HL-60 (cell line): Measurements from ENCODE around the gene PABPC1L.

Experiments used
- DNase-seq, 2 experiments: peaks; one replicate each; pipeline ENCODE4 v3.0.0-alpha.2; 2010 to 2020; ENCODE audit warnings: low read depth in 1 of 2, low spot score in 1 of 2
- H3K27ac ChIP-seq: fragments of 250-450 bp; sonication (Bioruptor Pico); replicated peaks from 2 replicates; pipeline ENCODE4 v1.5.1; 2020; ENCODE audit warnings: mild to moderate bottlenecking, moderate library complexity
- H3K27me3 ChIP-seq: fragments of 250-450 bp; sonication (Bioruptor Pico); 2 replicates; pipeline ENCODE4 v1.5.1; 2021; ENCODE audit warnings: mild to moderate bottlenecking, moderate library complexity; ENCODE audit not compliant: insufficient read depth, poor library complexity, severe bottlenecking
- H3K4me3 ChIP-seq: replicated peaks from 2 replicates; pipeline ENCODE4 v1.5.1; 2011; ENCODE audit warnings: mild to moderate bottlenecking, control low read depth, low read length; ENCODE audit not compliant: insufficient read depth
- GABPA ChIP-seq: IDR thresholded peaks from 2 replicates; pipeline ENCODE4 v1.6.1; 2012; ENCODE audit warnings: low read depth
- POLR2AphosphoS5 ChIP-seq: IDR thresholded peaks from 2 replicates; pipeline ENCODE4 v1.6.1; 2012; ENCODE audit warnings: low read depth
- REST ChIP-seq: IDR thresholded peaks from 2 replicates; pipeline ENCODE4 v1.6.1; 2012; ENCODE audit warnings: low read depth; ENCODE audit not compliant: insufficient replicate concordance
- SPI1 ChIP-seq: IDR thresholded peaks from 2 replicates; pipeline ENCODE4 v1.6.1; 2012; ENCODE audit warnings: low read depth, mild to moderate bottlenecking, borderline replicate concordance
- TF ChIP-seq, protein P1 (sequence below): IDR thresholded peaks from one replicate; pipeline ENCODE4 v1.5.1; 2011; ENCODE audit warnings: low read length, control low read depth, inconsistent platforms; ENCODE audit not compliant: insufficient read depth

Gene PABPC1L

DNA sequence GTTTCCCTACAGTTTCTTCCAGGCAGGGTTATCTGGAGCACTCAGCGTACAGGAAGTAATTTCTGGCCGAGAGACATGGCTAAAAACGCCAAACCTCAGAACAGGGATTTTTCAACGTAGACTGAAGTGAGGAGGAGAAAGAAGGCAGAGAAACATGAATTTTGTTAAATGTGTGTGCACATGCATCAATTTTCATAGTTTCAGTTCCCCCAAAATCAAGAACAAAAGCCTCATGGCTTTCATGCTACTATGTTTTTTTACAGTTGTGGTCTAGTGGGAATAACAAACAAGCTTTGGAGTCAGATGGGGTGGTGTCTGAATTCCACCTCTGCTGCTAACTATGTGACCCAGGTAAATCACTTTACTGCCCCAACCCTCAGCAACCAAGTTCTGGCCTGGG, 45.4 kb downstream of the PABPC1L start:
- Histone ChIP-seq H3K4me3 (no peak overlapping the region), H3K27me3 (no peaks in the 10 kb centered on the region), H3K27ac (no peak overlapping the region)
- TF ChIP-seq POLR2AphosphoS5 (no peak), SPI1 (no peak), REST (no peak), GABPA (no peak)
- TF ChIP-seq, protein P1, sequence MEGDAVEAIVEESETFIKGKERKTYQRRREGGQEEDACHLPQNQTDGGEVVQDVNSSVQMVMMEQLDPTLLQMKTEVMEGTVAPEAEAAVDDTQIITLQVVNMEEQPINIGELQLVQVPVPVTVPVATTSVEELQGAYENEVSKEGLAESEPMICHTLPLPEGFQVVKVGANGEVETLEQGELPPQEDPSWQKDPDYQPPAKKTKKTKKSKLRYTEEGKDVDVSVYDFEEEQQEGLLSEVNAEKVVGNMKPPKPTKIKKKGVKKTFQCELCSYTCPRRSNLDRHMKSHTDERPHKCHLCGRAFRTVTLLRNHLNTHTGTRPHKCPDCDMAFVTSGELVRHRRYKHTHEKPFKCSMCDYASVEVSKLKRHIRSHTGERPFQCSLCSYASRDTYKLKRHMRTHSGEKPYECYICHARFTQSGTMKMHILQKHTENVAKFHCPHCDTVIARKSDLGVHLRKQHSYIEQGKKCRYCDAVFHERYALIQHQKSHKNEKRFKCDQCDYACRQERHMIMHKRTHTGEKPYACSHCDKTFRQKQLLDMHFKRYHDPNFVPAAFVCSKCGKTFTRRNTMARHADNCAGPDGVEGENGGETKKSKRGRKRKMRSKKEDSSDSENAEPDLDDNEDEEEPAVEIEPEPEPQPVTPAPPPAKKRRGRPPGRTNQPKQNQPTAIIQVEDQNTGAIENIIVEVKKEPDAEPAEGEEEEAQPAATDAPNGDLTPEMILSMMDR: no peak
- no peak for DNase-seq

DNA sequence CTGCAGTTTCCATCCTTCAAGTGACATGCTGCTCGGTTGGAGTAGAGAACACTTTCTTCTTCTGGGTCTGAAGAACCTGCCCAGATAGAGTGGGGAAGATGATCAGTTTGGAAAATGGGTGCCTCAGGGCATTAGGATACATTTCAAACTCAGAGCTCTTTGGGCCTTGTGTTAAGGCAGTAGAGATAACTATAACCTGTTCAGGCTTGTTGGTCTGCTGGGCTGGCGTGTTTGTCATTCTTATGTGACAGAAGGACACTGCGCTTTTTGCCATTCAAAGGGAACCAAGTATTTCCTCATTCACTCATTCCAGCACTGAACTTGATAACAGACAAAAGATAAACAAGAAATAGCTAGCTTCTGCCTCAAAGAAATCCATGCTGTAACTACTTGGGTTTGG, 46.5 kb downstream of the PABPC1L start:
- Histone ChIP-seq H3K27ac (no peak overlapping the region), H3K4me3 (no peak overlapping the region), H3K27me3 (no peaks in the 10 kb centered on the region)
- DNase-seq: no peak
- no peak for TF ChIP-seq SPI1

DNA sequence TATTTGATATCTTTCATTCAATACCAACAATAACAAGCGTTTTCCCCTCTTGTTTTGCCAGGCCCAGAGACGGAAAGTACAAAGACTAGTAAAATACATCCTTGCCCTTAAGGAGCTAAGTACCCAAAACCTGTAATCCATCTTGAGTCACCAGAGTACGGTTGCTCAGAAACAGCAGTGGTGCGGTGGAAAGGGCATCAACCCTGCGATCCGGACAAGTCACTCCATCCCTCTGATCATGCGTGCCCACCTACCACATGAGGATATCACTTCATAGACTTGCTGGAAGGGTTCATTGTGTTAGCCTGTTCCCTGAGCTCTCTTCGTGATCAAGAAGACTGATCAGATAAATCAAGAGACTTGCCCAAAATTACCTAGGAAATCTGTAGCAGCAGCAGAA, 48.4 kb downstream of the PABPC1L start:
- no peak for DNase-seq
- no peaks in the 10 kb centered on the region for H3K27me3 ChIP-seq
- no peak for TF ChIP-seq SPI1
- no peak overlapping the region for H3K4me3 ChIP-seq
- H3K27ac ChIP-seq: no peak overlapping the region

- peak overlapping the region; percentile 67 for H3K27ac ChIP-seq
- H3K27me3 ChIP-seq: no peaks in the 10 kb centered on the region
- H3K4me3 ChIP-seq: peak overlapping the region; percentile 95
- TF ChIP-seq SPI1 (no peak; the same call in 1 of the 2 replicates), POLR2AphosphoS5 (no peak)
- peak; percentile 29 to 34 for DNase-seq
Observed at GRCh38 chr20:44959082-44959637, 49.3 kb downstream of the PABPC1L start.

GRCh38 chr20:44959638-44960102, 49.8 kb downstream of the PABPC1L start:
- peak in 1 of 2 experiments; percentile 24 for DNase-seq
- TF ChIP-seq GABPA (no peak), SPI1 (no peak), REST (no peak), POLR2AphosphoS5 (no peak)
- TF ChIP-seq, protein P1: no peak
- Histone ChIP-seq H3K27ac (peak overlapping the region; percentile 67), H3K4me3 (peak overlapping the region; percentile 95), H3K27me3 (no peaks in the 10 kb centered on the region)
